ENCODE results near the gene SMCO4. TPM values are rescaled to one million over a fixed set of nuclear protein-coding genes. Genes with fewer than 3 reads are reported as not detected.

The SMCO4 gene
- total RNA-seq, 1 experiment from 2014 or later = 7.6 TPM

DNA sequence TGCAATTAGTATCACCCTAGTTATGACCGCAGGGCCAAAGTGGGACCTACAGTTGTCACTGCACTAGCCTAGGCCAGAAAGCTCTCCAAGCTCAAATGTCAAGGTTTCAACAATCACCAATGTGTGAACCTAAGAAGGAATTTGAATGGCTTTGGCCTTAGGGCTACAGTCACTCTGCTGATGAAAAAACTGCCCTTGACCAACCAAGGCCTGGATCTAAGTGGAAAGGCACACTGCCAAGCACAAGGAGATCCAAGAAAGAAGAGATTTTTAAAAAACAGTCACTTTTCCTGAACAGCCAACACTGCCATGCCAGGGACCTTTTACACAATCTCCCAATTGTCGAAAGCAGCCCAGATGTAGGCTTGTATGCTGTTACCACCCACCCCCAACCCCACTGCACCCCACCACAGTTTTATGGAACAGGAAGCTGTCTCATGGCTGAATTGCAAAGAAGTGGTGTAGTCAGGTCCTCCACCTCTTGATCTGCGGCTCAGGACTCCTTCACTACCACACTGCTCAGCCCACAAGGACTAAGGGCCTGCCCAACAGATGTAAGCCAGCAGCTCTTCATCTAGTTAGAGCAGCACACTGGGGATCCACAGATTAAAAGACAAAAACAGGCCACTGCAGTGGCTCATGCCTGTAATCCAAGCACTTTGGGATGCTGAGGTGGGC lies 32.9 kb downstream of the SMCO4 start:
- DNase-seq (ENCODE audit: extremely low read depth, low read depth) = no peak

DNA sequence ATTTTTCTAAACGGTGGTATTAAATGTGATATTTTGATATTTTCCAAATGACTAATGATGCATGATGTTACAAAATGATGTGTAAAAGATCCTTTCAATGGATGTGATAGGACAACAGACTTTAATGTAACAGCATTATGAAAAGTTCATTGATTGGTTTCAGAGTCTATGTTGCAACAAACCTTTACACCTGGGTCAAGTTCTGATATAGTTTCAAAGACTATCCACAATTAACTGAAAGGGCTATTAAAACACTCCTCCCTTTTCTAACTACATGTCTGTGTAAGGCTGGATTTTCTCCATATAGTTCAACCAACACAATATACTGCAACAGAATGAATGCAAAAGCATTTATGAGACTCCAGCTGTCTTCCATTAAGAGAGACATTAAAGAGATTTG lies 35.7 kb downstream of the SMCO4 start:
- DNase-seq (ENCODE audit: extremely low read depth, low read depth) = no peak

DNA sequence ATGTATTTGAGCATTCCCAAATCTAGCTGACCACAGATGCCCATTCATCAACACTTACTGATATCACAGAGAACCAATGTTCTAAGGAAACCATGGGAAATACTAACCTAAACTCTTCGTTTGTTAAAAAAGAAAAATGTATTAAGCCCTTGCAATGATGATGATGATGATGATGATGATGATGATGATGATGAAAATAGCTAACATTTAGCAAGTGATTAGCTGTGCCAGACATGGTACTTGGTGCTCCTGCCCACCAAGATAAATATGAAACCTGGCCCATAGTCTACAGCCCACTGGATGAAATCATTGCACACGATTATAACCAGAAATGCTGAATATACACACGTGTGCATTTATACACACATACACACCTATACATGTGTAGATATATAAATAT lies 37.5 kb downstream of the SMCO4 start:
- DNase-seq (ENCODE audit: extremely low read depth, low read depth) = no peak

DNA sequence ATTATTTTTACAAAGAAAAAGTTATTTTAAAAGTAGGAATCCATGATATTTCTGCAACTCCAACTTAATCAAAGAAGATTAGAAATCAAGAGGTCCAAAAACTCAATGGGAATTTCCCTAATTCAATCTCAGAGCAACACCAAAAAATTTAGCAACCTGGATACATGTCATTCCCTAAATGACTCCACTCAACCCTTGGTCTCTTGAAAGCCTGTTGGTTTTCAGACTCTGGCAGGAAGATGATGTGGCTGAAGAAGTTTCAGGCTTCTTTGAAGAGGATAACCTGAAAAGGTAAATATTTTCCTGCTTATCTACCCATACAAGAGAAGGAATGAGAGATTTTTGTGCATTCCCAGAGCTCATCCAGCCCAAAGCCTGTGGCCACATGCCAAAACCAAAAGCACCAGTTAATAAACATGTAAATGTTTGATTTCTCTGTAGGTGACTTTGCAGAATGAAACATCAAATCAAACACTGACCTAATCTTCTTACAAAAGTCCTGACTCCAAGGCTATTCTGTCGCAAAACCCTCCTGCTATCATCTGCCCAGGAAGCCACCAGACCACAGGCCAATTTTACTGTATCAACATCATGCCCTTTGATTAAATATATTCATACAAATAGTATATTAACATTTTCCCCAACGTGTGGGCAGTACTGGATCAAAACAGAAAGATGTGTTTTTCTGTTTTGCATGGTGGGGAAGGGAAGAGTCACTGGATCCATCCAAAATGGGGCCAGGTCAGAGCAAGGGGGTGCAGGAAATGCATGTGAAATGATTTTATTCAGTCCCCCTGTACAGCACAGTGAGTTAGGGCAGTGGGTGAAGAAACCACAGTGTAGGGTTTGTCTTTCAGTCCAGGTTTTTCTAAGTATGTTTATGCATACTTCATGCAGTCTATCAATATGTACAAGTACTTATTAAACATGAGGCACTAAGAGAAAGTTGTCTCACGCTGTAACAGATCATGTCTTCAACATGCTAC lies 38.8 kb downstream of the SMCO4 start:
- DNase-seq (ENCODE audit: extremely low read depth, low read depth) = no peak

DNA sequence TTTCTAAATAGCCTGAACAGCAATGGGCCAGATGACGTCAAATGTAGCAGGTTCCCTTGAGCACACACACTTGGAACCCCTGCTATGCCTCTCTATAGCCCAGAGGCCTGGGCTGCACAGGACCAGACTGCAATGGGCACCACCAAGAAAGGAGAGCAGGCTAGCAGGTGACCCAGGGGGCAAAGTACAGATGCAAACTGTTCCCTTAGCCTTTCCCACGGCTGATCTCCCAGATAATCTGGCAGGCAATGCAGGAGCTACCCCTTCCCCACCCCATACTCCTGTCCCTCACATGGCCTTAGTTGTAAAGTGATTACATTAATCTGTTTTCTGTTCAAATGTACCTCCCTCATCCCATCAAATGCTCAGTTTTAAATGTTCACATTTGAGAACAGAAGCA lies 41.3 kb downstream of the SMCO4 start:
- no peak for DNase-seq (ENCODE audit: extremely low read depth, low read depth)

DNA sequence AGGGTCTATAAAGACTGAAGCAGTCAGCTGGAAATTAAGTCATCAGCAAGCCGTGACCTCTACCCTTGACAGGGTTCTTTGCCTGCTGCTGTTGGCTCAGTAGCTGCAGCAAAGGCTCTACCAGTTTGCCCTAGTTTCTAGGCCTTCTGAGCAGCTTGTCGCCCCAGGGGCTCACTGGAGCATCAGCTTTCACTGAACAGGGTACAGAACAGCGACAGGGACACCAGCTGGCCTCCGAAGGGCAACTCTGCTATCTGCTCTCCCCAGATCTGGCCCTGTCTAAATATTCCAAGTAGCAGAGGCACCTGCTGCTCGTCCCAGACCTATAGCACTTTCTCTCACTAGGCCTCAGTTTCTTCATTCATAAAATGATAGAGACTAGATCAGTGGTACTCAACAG lies 42.4 kb downstream of the SMCO4 start:
- no peak for DNase-seq (ENCODE audit: extremely low read depth, low read depth)

DNA sequence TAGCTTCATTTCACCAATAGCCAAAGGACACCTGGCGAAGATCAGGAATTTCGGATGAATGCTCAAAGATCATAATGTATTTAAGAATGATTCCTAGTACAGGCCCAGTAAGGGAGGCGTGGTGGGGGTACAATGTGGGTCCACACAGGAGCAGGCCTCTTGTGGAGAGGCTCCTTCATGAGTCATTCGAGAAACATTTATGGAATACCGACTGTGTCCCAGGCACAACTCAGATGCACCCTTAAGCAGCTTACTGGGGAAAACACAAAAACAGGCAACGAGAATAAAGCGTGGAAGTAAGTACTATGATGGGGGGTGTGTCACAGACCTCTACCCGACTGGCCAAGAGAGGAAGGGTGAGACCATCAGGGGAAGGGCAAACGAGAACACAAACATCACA lies 44.5 kb downstream of the SMCO4 start:
- DNase-seq (ENCODE audit: extremely low read depth, low read depth) = no peak

DNA sequence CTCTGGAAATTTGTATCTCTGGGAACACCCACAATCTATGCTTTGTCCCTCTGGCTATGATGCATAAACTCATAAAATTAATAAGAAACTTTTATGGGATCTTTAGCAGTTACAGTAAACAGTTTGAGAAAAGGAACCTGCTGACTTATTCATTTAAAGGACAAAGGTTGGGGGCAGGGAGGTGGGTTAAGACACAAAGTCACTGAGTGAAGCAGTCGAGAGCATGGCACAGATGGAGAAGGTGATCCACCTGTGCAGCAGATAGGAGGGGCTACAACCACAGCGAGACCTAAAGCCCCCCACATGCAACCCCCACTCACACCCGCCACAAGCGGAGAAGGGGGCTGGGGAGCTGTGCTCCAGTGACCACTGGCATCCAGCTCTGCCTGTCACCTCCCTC lies 45.0 kb downstream of the SMCO4 start:
- DNase-seq (ENCODE audit: extremely low read depth, low read depth) = no peak

DNA sequence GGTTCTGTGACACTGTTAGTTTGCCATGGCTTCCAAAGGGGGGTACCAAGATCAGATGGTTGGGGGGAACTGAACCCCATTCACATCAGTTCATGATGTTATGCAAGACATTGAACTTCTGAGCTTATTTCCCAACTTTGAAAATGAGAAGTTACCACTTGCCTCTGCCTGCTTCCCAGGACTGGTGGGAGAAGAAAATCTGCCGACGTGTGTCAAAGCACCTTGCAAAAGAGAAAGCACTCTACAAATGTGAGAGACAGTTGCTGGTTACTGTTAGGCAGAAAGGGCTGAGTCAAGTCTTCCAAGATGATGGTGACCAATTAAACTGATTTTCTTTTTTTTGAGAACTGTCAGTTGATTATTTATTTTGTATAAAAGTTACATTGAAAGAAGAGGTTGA lies 45.6 kb downstream of the SMCO4 start:
- no peak for DNase-seq (ENCODE audit: extremely low read depth, low read depth)

DNA sequence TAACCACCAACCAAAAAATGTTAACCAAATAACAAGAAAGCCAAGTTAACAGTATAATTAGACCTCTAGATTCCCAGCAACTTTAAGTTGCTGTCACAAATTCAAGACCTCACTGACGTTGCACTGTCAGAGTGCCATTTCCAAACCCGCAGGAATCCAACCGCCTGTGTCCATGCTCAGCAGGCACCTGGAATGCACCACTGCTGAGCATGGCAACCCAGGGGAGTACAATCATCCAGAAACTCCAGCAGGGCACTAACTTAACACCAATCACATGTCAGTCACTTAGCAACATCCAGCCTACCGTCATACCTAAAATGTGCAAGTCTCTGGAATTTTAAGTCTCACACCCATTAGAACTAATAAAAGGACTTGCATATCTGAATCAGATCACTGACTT lies 48.8 kb downstream of the SMCO4 start:
- DNase-seq (ENCODE audit: extremely low read depth, low read depth) = no peak

DNA sequence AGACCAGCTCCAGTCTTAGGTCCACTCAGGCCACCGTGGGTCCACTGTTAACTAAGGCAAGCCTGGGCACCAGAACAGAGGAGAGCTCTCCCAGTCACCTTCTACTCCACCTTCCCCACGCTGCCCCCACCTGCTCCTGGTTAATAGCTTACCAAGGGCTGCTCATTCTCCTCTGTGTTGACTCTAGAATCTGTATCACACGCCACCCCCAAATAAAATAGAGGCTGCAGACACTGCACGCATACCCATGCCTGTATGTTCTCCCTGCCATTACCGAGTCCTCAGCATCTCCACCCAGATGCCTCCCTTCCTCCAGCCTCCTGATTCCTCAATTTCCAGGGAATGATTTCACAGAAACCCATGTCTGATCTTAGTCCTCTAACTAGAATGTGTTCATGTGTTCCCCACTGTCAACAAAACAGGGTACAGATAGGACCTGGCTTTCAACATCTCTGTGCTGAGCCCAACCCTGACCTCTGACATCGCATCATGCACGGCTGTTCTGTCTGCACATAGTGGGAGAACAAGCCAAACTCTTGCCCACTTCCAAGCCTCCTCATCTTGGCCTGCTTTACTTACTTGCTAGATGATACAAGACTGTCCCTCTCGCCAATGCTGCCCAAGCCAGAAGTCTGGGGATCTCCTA lies 49.8 kb downstream of the SMCO4 start:
- no peak for DNase-seq (ENCODE audit: extremely low read depth, low read depth)

DNA sequence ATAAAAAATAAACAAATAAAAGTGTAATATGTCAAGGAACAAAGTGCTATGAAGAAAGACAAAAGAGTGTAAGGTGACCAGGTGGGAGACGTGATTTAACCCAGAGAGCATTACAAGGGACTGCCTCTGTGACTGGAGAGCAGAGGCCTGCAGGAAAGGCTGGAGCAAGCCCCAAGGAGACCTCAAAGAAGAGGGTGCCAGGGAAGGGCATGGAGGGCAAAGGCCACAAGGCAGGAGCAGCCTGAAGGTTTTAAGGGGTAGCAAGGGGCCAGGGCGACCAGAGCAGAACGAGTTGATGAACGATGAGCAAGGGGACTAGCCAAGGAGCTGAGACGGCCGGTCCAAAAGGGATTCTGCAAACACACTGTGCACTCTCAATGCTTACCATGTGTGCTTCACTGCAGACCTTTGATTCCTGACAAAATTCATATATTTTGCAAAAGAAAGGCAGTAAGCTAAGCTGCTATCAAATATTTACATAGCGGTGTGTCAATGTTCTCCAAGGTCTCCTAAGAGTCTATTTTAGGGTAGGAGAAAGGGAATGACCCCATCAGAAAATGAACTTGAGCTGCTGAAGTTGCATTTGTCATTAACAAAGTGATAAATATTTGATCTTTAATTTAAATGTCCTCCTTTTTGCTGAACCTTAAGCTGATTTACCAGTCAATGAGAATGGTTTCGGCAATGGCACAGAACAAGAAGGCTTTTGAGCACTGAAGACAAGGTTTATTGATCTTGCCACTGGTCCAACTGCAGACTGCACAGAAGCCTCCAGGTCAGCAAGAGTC lies 50.5 kb downstream of the SMCO4 start:
- DNase-seq (ENCODE audit: extremely low read depth, low read depth) = no peak

DNA sequence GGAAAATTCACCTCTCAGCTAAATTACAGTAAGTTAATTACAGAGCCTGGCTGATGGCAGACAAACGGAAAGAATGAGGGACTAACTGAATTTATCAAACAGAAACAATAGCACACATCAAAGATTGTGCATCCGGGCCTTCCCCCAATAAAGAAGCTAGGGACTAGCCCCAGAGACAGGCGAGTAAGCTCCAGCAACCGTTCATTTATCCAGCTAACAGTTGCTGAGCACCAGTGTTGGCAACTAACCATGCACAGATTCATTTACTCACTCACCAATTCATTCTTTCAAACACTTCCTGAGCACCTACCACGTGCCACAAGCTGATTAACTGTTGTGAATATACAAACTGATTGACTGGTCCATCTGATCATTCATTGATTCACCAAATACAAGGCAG lies 51.2 kb downstream of the SMCO4 start:
- DNase-seq (ENCODE audit: extremely low read depth, low read depth) = no peak

DNA sequence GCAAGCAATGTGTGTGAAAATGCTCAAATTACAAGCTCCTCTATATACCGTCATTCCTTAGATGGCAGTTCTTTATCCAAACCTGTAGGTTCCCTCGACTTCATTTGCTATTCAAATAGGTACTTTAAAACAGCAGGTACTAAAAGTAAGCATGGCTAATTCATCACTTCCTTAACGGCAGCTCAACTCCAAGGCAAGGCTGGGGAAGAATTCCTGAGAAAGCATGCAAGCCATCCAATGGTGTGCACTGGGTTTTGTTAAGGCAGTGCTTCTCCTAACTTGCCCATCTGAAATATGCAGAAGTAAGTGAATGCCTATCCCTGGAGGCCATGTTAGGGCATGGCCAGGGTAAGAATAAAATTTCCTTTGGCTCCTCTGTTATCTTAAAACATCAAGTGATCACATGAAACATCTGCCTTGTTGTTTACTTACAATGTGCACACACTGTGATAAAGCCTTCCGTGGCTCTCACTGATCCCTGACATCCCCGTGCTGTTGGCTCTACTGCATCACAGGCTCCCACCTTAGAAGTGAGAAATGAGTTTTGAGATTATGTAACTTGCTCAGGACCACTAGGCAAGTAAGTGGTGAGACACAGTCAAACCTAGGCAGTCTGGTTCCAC lies 52.1 kb downstream of the SMCO4 start:
- no peak for DNase-seq (ENCODE audit: extremely low read depth, low read depth)

DNA sequence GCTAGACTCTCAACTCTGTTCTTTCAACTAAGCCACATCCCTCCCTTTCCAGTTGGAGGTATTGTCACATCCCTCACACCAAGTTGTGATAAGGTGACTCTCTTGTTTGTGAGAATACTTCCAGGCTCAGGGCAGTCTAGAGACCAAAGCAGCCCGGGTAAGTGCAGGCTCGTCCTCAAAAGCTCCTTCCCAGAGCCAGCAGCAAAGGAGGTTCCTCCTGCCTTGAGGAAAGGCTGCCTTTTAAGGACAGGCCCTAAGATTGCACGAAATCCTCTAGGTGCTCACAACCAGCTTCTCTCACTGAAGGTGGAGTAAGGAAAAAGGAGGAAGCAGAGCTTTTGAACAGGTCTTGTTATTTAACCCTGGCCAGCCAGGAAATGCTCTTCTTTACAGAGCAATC lies 53.4 kb downstream of the SMCO4 start:
- DNase-seq (ENCODE audit: extremely low read depth, low read depth) = no peak

DNA sequence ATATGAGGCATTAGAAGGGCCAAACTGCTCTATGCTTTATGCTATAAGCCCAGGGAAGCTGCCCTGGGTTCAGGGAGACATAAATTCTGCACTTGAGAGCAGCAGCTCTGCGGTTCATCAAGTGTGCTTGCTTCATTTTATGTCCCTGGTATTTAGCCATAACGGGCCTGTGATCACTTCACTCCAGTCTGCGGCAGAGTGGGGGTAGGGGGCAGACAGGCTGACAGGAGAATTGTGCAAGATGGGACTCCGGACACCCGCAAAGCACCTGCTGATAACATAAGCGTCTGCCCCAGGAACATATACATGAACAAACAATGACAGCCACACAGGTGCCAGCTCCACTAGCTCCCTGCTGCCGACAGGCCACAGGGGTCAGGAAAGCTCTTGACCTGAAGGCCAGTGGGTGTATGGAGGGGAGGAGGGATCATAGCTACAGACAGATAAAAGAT lies 56.1 kb downstream of the SMCO4 start:
- no peak for DNase-seq (ENCODE audit: extremely low read depth, low read depth)

DNA sequence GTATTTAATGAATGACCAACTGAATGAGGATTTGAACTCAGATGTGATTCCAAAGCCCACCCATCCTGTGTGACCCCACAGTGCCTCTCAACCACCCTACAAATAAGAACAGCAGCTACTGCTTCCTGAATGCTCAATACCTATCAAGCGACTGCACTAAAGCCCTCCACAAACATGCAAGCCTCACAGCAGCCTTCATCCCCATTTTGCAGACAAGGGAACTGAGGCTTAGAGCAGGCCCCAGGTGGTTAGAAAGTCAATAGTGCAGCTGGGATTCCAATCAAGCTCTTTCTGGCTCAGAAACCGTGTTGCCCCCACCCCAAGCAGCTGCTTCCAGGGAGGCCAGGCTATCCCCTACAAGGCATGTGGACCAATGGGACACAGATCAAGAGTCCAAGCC lies 57.2 kb downstream of the SMCO4 start:
- no peak for DNase-seq (ENCODE audit: extremely low read depth, low read depth)

DNA sequence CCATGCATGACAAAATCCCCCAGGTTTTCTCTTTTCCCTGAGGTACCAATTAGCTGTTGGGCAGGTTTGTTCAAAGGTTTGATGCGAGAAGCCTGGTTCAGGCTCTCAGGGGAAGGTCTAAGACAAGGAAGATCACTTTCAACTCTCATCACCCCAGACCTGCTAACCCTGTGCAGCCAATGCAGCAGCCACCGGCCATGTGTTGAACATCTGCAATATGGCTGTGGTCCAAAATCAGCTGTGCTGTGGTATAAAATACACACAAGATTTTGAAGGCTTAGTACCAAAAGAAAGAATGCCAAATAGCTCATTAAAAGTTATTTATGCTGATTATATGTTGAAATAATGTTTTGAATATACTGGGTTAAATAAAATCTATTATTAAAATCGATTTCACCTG lies 58.5 kb downstream of the SMCO4 start:
- no peak for DNase-seq (ENCODE audit: extremely low read depth, low read depth)

DNA sequence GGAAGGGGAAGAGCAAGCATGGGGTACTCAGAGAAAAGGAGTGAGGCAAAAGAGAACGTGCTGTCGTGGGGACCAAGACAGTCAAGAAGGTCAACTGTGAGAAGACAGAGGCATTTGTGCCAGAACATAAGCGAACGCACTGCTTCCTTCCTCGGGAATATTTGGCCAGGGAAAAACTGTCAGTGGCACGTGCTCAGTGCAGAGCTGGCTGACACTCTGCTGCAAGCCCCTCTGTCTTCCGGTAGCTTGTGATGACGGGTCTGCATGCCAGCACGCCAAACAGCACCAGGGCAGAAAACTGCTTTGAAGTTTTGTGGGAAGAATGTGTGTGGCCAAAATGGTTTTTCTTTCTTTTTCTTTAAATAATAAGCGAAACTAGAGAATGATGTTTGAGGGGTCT lies 60.6 kb downstream of the SMCO4 start:
- no peak for DNase-seq (ENCODE audit: extremely low read depth, low read depth)

DNA sequence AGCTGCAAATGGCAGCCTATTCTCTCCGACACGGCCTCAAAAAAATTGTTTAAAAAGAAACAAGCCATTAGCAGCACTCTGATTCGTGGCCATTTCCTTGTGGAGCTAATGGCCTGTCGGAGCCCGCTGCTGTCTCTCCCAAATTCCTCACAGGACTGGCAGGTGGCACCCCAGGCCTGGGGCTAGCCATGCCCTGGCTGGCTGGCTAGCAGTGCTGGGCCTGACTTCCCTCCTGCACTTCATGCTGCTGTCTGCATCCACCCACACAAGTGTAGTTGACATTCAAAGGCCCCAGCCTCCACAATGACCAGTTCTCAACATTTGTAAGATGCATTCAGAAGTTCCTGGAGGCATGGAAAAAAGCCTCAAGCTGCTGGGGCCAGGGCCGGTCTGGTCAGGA lies 61.5 kb downstream of the SMCO4 start:
- DNase-seq (ENCODE audit: extremely low read depth, low read depth) = no peak
